Midbrain (tissue), 1 donor: Measurements from ENCODE around the gene SCYGR3.

Experiments
- DNase-seq: peaks from one replicate; lab custom pipeline; 2025; lab: John Stamatoyannopoulos, UW

SCYGR3 gene

GRCh38 chr2:227614740-227615139 is at the start of gene SCYGR3:
Gene SCYGR3, minus strand, starts transcription at chr2:227614840. Its CDS starts 0 bp downstream, at chr2:227614840.
- DNase-seq: no peak

GRCh38 chr2:227661827-227662226 is 47.2 kb upstream of the SCYGR3 start:
- DNase-seq: no peak

GRCh38 chr2:227661025-227661649 is 46.5 kb upstream of the SCYGR3 start:
- DNase-seq: no peak

GRCh38 chr2:227657199-227657845 is 42.7 kb upstream of the SCYGR3 start:
- DNase-seq: no peak

- no peak for DNase-seq
Observed at GRCh38 chr2:227655454-227655853, 40.8 kb upstream of the SCYGR3 start.

GRCh38 chr2:227654426-227654825 is 39.8 kb upstream of the SCYGR3 start:
- no peak for DNase-seq

- DNase-seq: no peak
Observed at GRCh38 chr2:227653419-227653818, 38.8 kb upstream of the SCYGR3 start.

- DNase-seq: no peak
Observed at GRCh38 chr2:227643990-227644551, 29.4 kb upstream of the SCYGR3 start.

- DNase-seq: no peak
Observed at GRCh38 chr2:227642656-227643055, 28.0 kb upstream of the SCYGR3 start.

- no peak for DNase-seq
Observed at GRCh38 chr2:227634201-227634600, 19.6 kb upstream of the SCYGR3 start.

- DNase-seq: no peak
Observed at GRCh38 chr2:227632827-227633226, 18.2 kb upstream of the SCYGR3 start.

- DNase-seq: no peak
Observed at GRCh38 chr2:227630322-227630721, 15.7 kb upstream of the SCYGR3 start.

- DNase-seq: no peak
Observed at GRCh38 chr2:227629435-227629834, 14.8 kb upstream of the SCYGR3 start.

- no peak for DNase-seq
Observed at GRCh38 chr2:227627769-227628168, 13.1 kb upstream of the SCYGR3 start.

- no peak for DNase-seq
Observed at GRCh38 chr2:227626580-227627151, 12.0 kb upstream of the SCYGR3 start.

GRCh38 chr2:227625420-227625819 is 10.8 kb upstream of the SCYGR3 start:
- no peak for DNase-seq

- no peak for DNase-seq
Observed at GRCh38 chr2:227623226-227623625, 8.6 kb upstream of the SCYGR3 start.

GRCh38 chr2:227617316-227618230 is 2.9 kb upstream of the SCYGR3 start, which contains the start of gene SCYGR4:
Gene SCYGR4, plus strand, starts transcription at chr2:227617498. Its CDS starts 0 bp downstream, at chr2:227617498.
- no peak for DNase-seq

GRCh38 chr2:227616631-227617030 is 2.0 kb upstream of the SCYGR3 start:
- no peak for DNase-seq

GRCh38 chr2:227615906-227616305 is 1.3 kb upstream of the SCYGR3 start:
- DNase-seq: no peak

GRCh38 chr2:227615181-227615580 is 541 bp upstream of the SCYGR3 start:
- no peak for DNase-seq

GRCh38 chr2:227614246-227614645 is 394 bp downstream of the SCYGR3 start:
- no peak for DNase-seq
